GM18498 (cell line): ENCODE data around the gene ABAT.
A peak's percentile ranks its signal among the peaks of the same experiment; 100 is the strongest.
"Not testable (repeated sequence)": the region's sequence is repeated elsewhere in the genome, so short reads cannot be mapped to it uniquely, and the experiment has no call there.

Experiments
- ATAC-seq: cut with Tn5 transposase; IDR thresholded peaks from one replicate; pipeline ENCODE4 v1.9.1; 2021; ENCODE audit warnings: mild to moderate bottlenecking, moderate library complexity; ENCODE audit not compliant: unreplicated experiment

Gene ABAT

GRCh38 chr16:8648877-8649276 is 25.5 kb upstream of the ABAT start:
- no peak for ATAC-seq

- no peak for ATAC-seq
Observed at GRCh38 chr16:8649829-8650554, 24.4 kb upstream of the ABAT start.

DNA sequence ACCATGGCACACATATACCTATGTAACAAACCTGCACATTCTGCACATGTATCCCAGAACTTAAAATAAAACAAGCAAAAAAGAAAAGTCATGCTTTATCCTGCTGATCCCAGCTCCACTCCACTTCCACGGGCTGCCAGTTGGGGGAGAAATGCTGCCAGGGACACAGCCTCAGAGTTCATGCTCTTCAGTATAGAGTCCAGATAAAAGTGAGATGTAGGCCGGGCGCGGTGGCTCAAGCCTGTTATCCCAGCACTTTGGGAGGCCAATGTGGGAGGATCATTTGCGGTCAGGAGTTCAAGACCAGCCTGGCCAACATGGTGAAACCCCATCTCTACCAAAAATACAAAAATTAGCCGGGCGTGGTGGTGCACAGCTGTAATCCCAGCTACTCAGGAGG is 22.5 kb upstream of the ABAT start:
- not testable (repeated sequence) for ATAC-seq

GRCh38 chr16:8655184-8655717 is 19.2 kb upstream of the ABAT start:
- peak; percentile 72 for ATAC-seq

DNA sequence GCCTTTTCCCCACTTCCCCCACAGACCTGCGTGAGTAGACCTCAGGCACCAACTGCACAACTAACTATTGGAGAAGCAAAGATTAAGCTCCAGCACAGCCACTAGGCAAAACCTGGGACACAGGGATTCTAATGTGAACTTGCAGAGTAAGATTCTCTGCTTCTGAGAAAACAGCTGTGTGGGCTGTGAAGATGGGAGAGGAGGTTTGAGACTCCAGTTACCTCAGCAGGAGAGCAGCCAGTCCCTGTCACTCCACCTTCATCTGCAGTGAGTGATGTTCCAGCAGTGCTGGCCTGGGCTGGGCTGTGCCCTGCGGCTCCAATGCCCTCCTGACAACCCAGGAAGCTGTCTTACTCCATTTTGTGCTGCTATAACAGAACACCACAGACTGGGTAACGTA is 18.0 kb upstream of the ABAT start:
- no peak for ATAC-seq

DNA sequence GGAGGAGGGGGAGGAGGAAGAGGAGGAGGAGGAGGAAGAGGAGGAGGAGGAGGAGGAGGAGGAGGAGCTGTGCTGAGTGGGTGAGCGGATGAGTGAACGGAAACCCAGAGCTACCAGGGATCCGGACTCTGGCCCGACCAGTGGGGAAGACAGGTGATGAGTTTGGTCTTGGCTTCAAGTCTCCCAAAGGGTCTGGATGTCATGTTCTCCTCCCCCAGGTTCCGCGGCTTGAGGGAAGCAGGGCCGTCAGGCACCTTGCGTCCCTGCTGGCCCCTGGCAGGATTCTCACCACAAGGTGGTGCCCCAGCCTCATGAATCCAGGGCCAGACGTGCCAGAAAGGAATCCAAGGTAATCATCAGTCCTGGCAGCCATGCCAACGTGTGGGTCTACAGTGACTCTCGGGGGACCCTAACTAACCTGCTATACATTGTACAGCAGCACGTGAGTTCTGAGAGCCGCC is 13.5 kb upstream of the ABAT start:
- ATAC-seq, result peak; percentile 52

GRCh38 chr16:8661703-8662102 is 12.7 kb upstream of the ABAT start:
- ATAC-seq, result no peak

GRCh38 chr16:8663192-8664089 is 11.0 kb upstream of the ABAT start:
- ATAC-seq, result no peak

DNA sequence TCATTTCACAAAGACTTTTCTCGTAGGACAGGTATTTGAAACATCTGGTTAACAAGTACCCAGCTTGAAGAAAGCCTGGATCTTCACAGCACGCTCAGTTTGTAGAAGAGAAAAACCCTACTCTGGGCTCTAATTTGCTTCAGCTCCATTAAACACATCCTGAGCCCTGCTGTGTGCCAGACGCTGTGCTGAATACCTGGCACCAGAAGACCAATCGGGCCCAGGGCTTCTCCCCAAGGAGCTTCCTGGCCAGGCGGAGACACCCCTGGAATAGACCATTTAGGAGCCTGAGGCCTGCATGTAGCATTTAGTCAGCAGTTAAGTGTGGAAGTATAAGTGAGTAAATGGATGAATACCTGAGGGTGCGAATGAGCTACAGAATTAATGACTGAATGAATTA is 8.9 kb upstream of the ABAT start:
- ATAC-seq, result no peak

GRCh38 chr16:8667492-8667891 is 6.9 kb upstream of the ABAT start:
- no peak for ATAC-seq

- ATAC-seq, result no peak
Observed at GRCh38 chr16:8668113-8668512, 6.3 kb upstream of the ABAT start.

GRCh38 chr16:8669481-8669880 is 4.9 kb upstream of the ABAT start:
- no peak for ATAC-seq

GRCh38 chr16:8670014-8670560 is 4.3 kb upstream of the ABAT start:
- ATAC-seq, result no peak

DNA sequence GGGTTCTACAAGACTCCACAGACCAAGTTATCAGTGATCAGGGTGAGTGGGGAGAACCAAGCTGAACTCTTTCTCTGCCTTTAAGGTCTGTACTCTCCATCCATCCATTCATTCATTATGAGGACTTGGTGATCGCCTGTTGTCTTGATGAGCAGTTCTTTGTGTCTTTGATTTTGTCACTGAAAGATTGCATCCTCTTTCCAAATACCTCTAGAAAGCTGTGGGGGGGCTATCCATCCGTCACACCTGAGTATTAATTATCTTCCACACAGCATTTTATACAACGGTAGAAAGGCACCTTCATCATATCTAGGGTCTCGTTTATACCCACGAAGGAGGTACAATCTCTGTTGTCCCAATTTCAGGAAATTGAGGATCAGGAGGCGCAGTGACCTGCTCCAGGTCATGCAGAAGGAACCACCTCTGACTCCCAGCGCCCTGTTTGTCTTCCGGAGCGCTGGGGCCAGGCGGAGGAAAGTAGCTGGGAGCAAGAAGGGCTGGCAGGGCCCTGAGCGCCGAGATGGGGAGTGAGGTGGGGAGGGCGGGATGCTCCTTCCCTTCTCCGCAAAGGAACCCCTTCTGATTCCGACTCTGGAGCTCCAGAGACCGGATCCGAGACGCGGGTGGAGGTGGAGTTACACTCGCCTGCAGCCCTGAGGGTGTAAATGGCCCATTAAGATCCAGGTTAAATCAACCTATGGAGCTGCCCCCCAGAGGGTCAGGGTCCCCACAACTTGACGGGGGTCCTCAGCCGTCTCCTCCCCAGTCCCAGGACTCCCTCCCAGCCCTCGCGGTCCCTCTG is 605 bp upstream of the ABAT start:
- ATAC-seq, result peak; percentile 54

DNA sequence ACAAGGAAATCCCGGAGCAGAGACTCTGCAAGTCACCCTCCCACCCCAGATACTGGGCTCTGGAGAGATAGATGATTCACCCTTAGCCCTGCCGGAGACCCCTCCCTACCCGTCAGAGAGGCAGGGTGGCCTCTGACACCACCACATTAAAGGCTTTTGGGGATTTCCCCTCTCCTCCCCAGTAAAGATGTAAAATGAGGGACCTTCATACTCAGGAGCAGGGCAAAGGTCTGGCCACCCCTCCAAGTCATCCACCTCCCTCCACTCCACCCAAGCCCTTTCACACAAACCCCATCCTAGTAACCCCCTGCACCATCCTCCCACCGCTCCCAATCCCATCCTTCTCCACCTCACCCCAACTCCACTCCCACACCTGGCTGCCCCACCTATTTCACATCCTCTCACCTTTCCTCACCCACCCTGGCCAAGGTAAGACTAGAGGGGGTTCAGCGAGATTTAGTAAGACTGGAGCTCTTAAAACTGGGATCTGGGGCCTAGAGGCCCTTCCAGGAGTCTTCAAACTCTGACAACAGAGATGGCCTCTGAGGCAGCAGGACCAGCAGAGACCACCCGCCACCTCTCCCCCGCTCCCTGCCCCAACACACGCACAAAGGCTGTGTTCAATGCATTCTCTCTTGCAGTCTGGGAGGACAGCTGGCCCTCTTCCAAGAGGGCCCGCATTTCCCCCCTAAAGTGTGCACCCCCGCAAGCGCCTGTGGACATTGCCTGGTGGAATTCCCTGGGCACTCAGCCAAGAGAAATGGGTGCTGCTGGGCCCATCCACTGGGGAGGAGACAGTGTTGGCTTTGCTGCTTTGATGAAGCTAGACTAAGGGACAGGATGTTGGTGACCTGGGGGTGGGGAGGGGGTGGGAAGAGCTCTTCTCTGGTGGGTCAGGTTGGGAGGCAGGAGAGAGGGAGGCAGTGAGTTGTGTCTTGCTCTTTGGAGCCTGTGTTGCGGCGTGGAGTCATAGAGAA is 1.1 kb downstream of the ABAT start:
- ATAC-seq, result no peak

DNA sequence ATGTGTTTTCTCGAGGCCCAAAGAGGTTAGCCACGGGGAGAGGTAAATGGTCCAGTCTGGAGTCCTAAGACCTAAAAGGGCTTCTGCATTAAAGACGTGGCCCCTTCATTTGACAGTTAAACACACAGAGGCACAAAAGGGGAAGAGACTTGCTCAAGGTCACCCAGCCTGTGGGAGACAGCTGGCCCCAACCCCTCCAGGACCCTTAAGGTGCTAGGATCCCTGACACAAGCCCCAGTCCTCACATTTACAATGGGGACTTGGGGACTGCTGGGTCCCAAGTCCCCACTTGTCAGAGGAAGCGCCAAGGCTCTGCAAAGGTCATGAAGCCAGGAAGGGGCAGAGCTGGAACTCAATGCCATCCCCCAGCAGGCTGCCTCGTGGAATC is 1.7 kb downstream of the ABAT start:
- no peak for ATAC-seq

GRCh38 chr16:8676737-8677375 is 2.4 kb downstream of the ABAT start:
- no peak for ATAC-seq

GRCh38 chr16:8677481-8677880 is 3.1 kb downstream of the ABAT start:
- no peak for ATAC-seq
